Cardiac muscle cell (in vitro differentiated cells and primary cell): ENCODE results near the gene TIMM23. TPM values are rescaled to one million over a fixed set of nuclear protein-coding genes. Genes with fewer than 3 reads are reported as not detected.

Experiments
- DNase-seq, 2 donors: peaks; one replicate each; pipeline versions ENCODE4 v3.0.0 to v3.0.0-alpha.2; 2010 to 2017; ENCODE audit warnings: low read depth in 1 of 2, low spot score in 1 of 2
- H3K27ac ChIP-seq: fragments of 200-600 bp; sonication (generic); 2 replicates; pipeline ENCODE4 v1.5.1; 2016
- H3K27me3 ChIP-seq: fragments of 200-600 bp; sonication (generic); 2 replicates; pipeline ENCODE4 v1.6.0; 2016; ENCODE audit warnings: control low read depth
- H3K36me3 ChIP-seq: fragments of 200-600 bp; sonication (generic); 2 replicates; pipeline ENCODE4 v1.5.1; 2016; ENCODE audit warnings: control low read depth
- H3K4me1 ChIP-seq: fragments of 200-600 bp; sonication (generic); 2 replicates; pipeline ENCODE4 v1.8.1; 2017; ENCODE audit warnings: low read depth, mild to moderate bottlenecking, mixed run types
- H3K4me3 ChIP-seq: fragments of 200-600 bp; sonication (generic); 2 replicates; pipeline ENCODE4 v1.5.1; 2016; ENCODE audit warnings: mild to moderate bottlenecking
- H3K9me3 ChIP-seq: fragments of 200-600 bp; sonication (generic); 2 replicates; pipeline ENCODE4 v1.5.1; 2017; ENCODE audit warnings: low read depth, mild to moderate bottlenecking, control low read depth
- CTCF ChIP-seq: IDR thresholded peaks from 2 replicates; pipeline ENCODE4 v1.5.1; 2012; ENCODE audit warnings: low read depth, mild to moderate bottlenecking, low read length
- polyA plus RNA-seq: library from polyadenylated mRNA; unstranded; fragments of >200 nt; fragmentation: Nextera tagmentation; extraction: Ambion mirVana; gene quantifications from 2 replicates; pipeline ENCODE4 v1.2.1, GENCODE V29; 2016
- total RNA-seq: library from RNA; depleted of rRNA; stranded (reverse); fragments of >200 nt; gene quantifications from 2 replicates; pipeline ENCODE4 v1.2.3, GENCODE V29; 2016

TIMM23 gene
- total and polyA plus RNA-seq, 2 experiments from 2014 or later = 92.6 to 140 TPM

- Histone ChIP-seq H3K4me3 (peak overlapping the region; percentile 61), H3K36me3 (peaks cover 23% of the 10 kb centered on the region), H3K4me1 (peaks cover 59% of the 10 kb centered on the region), H3K27me3 (no peaks in the 10 kb centered on the region), H3K27ac (peak overlapping the region; percentile 86), H3K9me3 (no peaks in the 10 kb centered on the region)
- DNase-seq = peak in 1 of 2 donors; percentile 27
- TF ChIP-seq CTCF = no peak
These were observed 46.9 kb downstream of the TIMM23 start for GRCh38 chr10:46019177-46019528.

GRCh38 chr10:46019569-46020343 lies 47.5 kb downstream of the TIMM23 start:
- DNase-seq = peak; percentile 36 to 47
- Histone ChIP-seq H3K4me3 (peak overlapping the region; percentile 61), H3K36me3 (peaks cover 17% of the 10 kb centered on the region), H3K4me1 (peaks cover 65% of the 10 kb centered on the region), H3K27ac (peak overlapping the region; percentile 86), H3K9me3 (no peaks in the 10 kb centered on the region), H3K27me3 (no peaks in the 10 kb centered on the region)
- TF ChIP-seq CTCF = no peak

- DNase-seq = peak in 1 of 2 donors; percentile 80
- peak overlapping the region; percentile 61 for H3K4me3 ChIP-seq
- TF ChIP-seq CTCF = no peak
- H3K27me3 ChIP-seq = no peaks in the 10 kb centered on the region
- peak overlapping the region; percentile 86 for H3K27ac ChIP-seq
- peaks cover 68% of the 10 kb centered on the region for H3K4me1 ChIP-seq
- H3K36me3 ChIP-seq = peaks cover 11% of the 10 kb centered on the region
- H3K9me3 ChIP-seq = no peaks in the 10 kb centered on the region
These were observed 48.0 kb downstream of the TIMM23 start for GRCh38 chr10:46020344-46020657.

- Histone ChIP-seq H3K27me3 (no peaks in the 10 kb centered on the region), H3K4me1 (peaks cover 64% of the 10 kb centered on the region), H3K27ac (peak overlapping the region; percentile 86), H3K36me3 (no peaks in the 10 kb centered on the region), H3K9me3 (no peaks in the 10 kb centered on the region), H3K4me3 (peak overlapping the region; percentile 61)
- peak; percentile 32 for TF ChIP-seq CTCF
- peak; percentile 93 to 96 for DNase-seq
These were observed 50.9 kb downstream of the TIMM23 start for GRCh38 chr10:46022978-46023702.

GRCh38 chr10:46024948-46025347 lies 52.7 kb downstream of the TIMM23 start:
- Histone ChIP-seq H3K27ac (peak overlapping the region; percentile 49), H3K4me1 (peaks cover 59% of the 10 kb centered on the region), H3K9me3 (no peaks in the 10 kb centered on the region), H3K36me3 (no peaks in the 10 kb centered on the region), H3K27me3 (no peaks in the 10 kb centered on the region), H3K4me3 (no peak overlapping the region)
- no peak for DNase-seq
- no peak for TF ChIP-seq CTCF
